Suprapubic skin (tissue), 4 donors: Measurements from ENCODE around the gene ECD. TPM values are rescaled to one million over a fixed set of nuclear protein-coding genes. Genes with fewer than 3 reads are reported as not detected.
"Not testable (repeated sequence)": the region's sequence is repeated elsewhere in the genome, so short reads cannot be mapped to it uniquely, and the experiment has no call there.

ENCODE experiments used
- DNase-seq, 2 donors: peaks; one replicate each; pipeline ENCODE4 v3.0.0-alpha.2; 2019; ENCODE audit warnings: low spot score in 2 of 2
- H3K27ac ChIP-seq: fragments of 200-600 bp; sonication (generic); one replicate; pipeline ENCODE4 v1.5.1; 2019
- H3K27me3 ChIP-seq: fragments of 200-600 bp; sonication (generic); one replicate; pipeline ENCODE4 v1.5.1; 2019
- H3K36me3 ChIP-seq: fragments of 200-600 bp; sonication (generic); one replicate; pipeline ENCODE4 v1.5.1; 2019
- H3K4me1 ChIP-seq: fragments of 200-600 bp; sonication (generic); one replicate; pipeline ENCODE4 v1.5.1; 2019
- H3K4me3 ChIP-seq: fragments of 200-600 bp; sonication (generic); one replicate; pipeline ENCODE4 v1.5.1; 2019; ENCODE audit warnings: mild to moderate bottlenecking
- H3K9me3 ChIP-seq: fragments of 200-600 bp; sonication (generic); one replicate; pipeline ENCODE4 v1.5.1; 2019
- CTCF ChIP-seq, 2 donors: fragments of 200-600 bp in 1 of 2; fragments of 450-650 bp in 1 of 2; sonication (generic) in 1 of 2; IDR thresholded peaks; one replicate each; pipeline ENCODE4 v1.5.1; 2016 to 2019; ENCODE audit warnings: antibody characterized with exemption in 2 of 2, mild to moderate bottlenecking in 1 of 2, moderate library complexity in 1 of 2
- EP300 ChIP-seq: sonication (generic); formaldehyde crosslinking; IDR thresholded peaks from one replicate; pipeline ENCODE4 v1.6.1; 2017; ENCODE audit warnings: antibody characterized with exemption
- POLR2A ChIP-seq, 2 donors: fragments of 450-650 bp; IDR thresholded peaks; one replicate each; pipeline ENCODE4 v1.6.1; 2017; ENCODE audit warnings: antibody characterized with exemption in 2 of 2, mild to moderate bottlenecking in 2 of 2, moderate library complexity in 2 of 2
- POLR2AphosphoS5 ChIP-seq, 3 donors: sonication (generic); formaldehyde crosslinking; IDR thresholded peaks; one replicate each; pipeline ENCODE4 v1.6.1; 2017; ENCODE audit warnings: antibody characterized with exemption in 3 of 3
- WGBS: methylation state at CpG from one replicate; pipeline ENCODE4 v1.1.5; 2018; 5-methylcytosine and 5-hydroxymethylcytosine counted together
- total RNA-seq, 4 donors: library from RNA; depleted of rRNA; stranded (reverse); fragments of >200 nt; gene quantifications; one replicate each; pipeline ENCODE4 v1.1.0, GENCODE V29; 2016

Gene ECD
- total RNA-seq, 4 donors from 2014 or later: 32.5 to 43.9 (median 35.1) TPM

GRCh38 chr10:73116017-73116416 is 51.8 kb downstream of the ECD start:
- no peak for DNase-seq
- TF ChIP-seq POLR2AphosphoS5 (IDR thresholded peaks at IDR 0.05): no peak
- TF ChIP-seq POLR2A (IDR thresholded peaks at IDR 0.05): no peak
- TF ChIP-seq EP300: no peak
- no peak for TF ChIP-seq CTCF (IDR thresholded peaks at IDR 0.05)
- Histone ChIP-seq H3K27me3 (no peaks in the 10 kb centered on the region), H3K9me3 (no peaks in the 10 kb centered on the region), H3K4me3 (no peak overlapping the region), H3K27ac (no peak overlapping the region), H3K4me1 (peaks cover 14% of the 10 kb centered on the region), H3K36me3 (no peaks in the 10 kb centered on the region)
- 100% methylated on average over 1 of the region's 1 CpG for WGBS

GRCh38 chr10:73113551-73113950 is 54.3 kb downstream of the ECD start:
- TF ChIP-seq CTCF (IDR thresholded peaks at IDR 0.05) (no peak), EP300 (no peak), POLR2AphosphoS5 (IDR thresholded peaks at IDR 0.05) (no peak), POLR2A (IDR thresholded peaks at IDR 0.05) (no peak)
- Histone ChIP-seq H3K27me3 (no peaks in the 10 kb centered on the region), H3K9me3 (no peaks in the 10 kb centered on the region), H3K36me3 (no peaks in the 10 kb centered on the region), H3K4me1 (peaks cover 17% of the 10 kb centered on the region), H3K27ac (no peak overlapping the region), H3K4me3 (no peak overlapping the region)
- no peak for DNase-seq
- WGBS: 62% methylated on average over 1 of the region's 1 CpG

GRCh38 chr10:73112032-73112431 is 55.8 kb downstream of the ECD start:
- H3K27ac ChIP-seq, H3K9me3 ChIP-seq, H3K4me3 ChIP-seq, DNase-seq, H3K4me1 ChIP-seq, H3K27me3 ChIP-seq, H3K36me3 ChIP-seq: not testable (repeated sequence)
- WGBS: 97% methylated on average over 13 of the region's 13 CpGs

- DNase-seq: peak in 1 of 2 donors; percentile 70
- TF ChIP-seq CTCF (IDR thresholded peaks at IDR 0.05) (no peak), POLR2A (IDR thresholded peaks at IDR 0.05) (no peak), EP300 (no peak), POLR2AphosphoS5 (IDR thresholded peaks at IDR 0.05) (peak in 1 of 3 donors; percentile 93)
- H3K27ac ChIP-seq: peak within 1 kb of the TSS; percentile 77
- no peaks in the 10 kb centered on the region for H3K27me3 ChIP-seq
- H3K4me1 ChIP-seq: peaks cover 9% of the 10 kb centered on the region
- H3K9me3 ChIP-seq: no peaks in the 10 kb centered on the region
- peak within 1 kb of the TSS; percentile 56 for H3K4me3 ChIP-seq
- WGBS: 5% methylated on average over 5 of the region's 5 CpGs
- H3K36me3 ChIP-seq: no peaks in the 10 kb centered on the region
Observed at GRCh38 chr10:73110345-73110849, 57.4 kb downstream of the ECD start, which contains the start of gene NUDT13. Gene NUDT13 (plus strand): TSS chr10:73110455. CDS start chr10:73114366, 3,911 bp downstream.

GRCh38 chr10:73109248-73109652 is 58.6 kb downstream of the ECD start:
- not testable (repeated sequence) for H3K27ac ChIP-seq, H3K27me3 ChIP-seq, H3K36me3 ChIP-seq, DNase-seq, H3K4me1 ChIP-seq, H3K4me3 ChIP-seq, H3K9me3 ChIP-seq
- 88% methylated on average over 4 of the region's 4 CpGs for WGBS

GRCh38 chr10:73106301-73106700 is 61.5 kb downstream of the ECD start:
- peaks cover 7% of the 10 kb centered on the region for H3K4me1 ChIP-seq
- TF ChIP-seq POLR2A (IDR thresholded peaks at IDR 0.05) (no peak), CTCF (IDR thresholded peaks at IDR 0.05) (no peak), POLR2AphosphoS5 (IDR thresholded peaks at IDR 0.05) (no peak), EP300 (no peak)
- no peaks in the 10 kb centered on the region for H3K36me3 ChIP-seq
- H3K9me3 ChIP-seq: no peaks in the 10 kb centered on the region
- DNase-seq: no peak
- no peak overlapping the region for H3K27ac ChIP-seq
- H3K27me3 ChIP-seq: no peaks in the 10 kb centered on the region
- H3K4me3 ChIP-seq: no peak overlapping the region
- 94% methylated on average over 3 of the region's 3 CpGs for WGBS
